ENCODE data around the gene CA4.

The CA4 gene

GRCh38 chr17:60165223-60165622 is 15.4 kb downstream of the CA4 start:
- POLR2A ChIA-PET = no interaction called here
- CTCF ChIA-PET = no interaction called here
- no peak for TF ChIP-seq CTCF (IDR thresholded peaks at IDR 0.05; ENCODE audit: control extremely low read depth, extremely low read depth, low read depth, missing control alignments)
- DNase-seq (ENCODE audit: extremely low spot score) = no peak

GRCh38 chr17:60165971-60166370 is 16.2 kb downstream of the CA4 start:
- CTCF ChIA-PET = interaction anchor here (1.3 kb wide), 1 partner anchor 13 kb away, joined by 4 read pairs; no protein-coding TSS in a partner anchor
- POLR2A ChIA-PET = no interaction called here
- TF ChIP-seq CTCF (IDR thresholded peaks at IDR 0.05; ENCODE audit: control extremely low read depth, extremely low read depth, low read depth, missing control alignments) = no peak
- no peak for DNase-seq (ENCODE audit: extremely low spot score)

- ChIA-PET CTCF (interaction anchor here (1.2 to 1.3 kb wide), 2 partner anchors 12 to 25 kb away, joined by 3 to 4 read pairs; no protein-coding TSS in a partner anchor), POLR2A (no interaction called here)
- no peak for TF ChIP-seq CTCF (IDR thresholded peaks at IDR 0.05; ENCODE audit: control extremely low read depth, extremely low read depth, low read depth, missing control alignments)
- DNase-seq (ENCODE audit: extremely low spot score) = no peak
Observed at GRCh38 chr17:60167065-60167741, 17.4 kb downstream of the CA4 start.

- no peak for TF ChIP-seq CTCF (IDR thresholded peaks at IDR 0.05; ENCODE audit: control extremely low read depth, extremely low read depth, low read depth, missing control alignments)
- POLR2A ChIA-PET = no interaction called here
- no peak for DNase-seq (ENCODE audit: extremely low spot score)
- CTCF ChIA-PET = no interaction called here
Observed at GRCh38 chr17:60168654-60169053, 18.9 kb downstream of the CA4 start.

- DNase-seq (ENCODE audit: extremely low spot score) = no peak
- CTCF ChIA-PET = interaction anchor here (0.9 to 2.0 kb wide), 6 partner anchors 11 to 468 kb away, joined by 3 to 6 read pairs (median 4); no protein-coding TSS in a partner anchor
- POLR2A ChIA-PET = no interaction called here
- TF ChIP-seq CTCF (IDR thresholded peaks at IDR 0.05; ENCODE audit: control extremely low read depth, extremely low read depth, low read depth, missing control alignments) = no peak
Observed at GRCh38 chr17:60169921-60170817, 20.4 kb downstream of the CA4 start.

- ChIA-PET POLR2A (no interaction called here), CTCF (interaction anchor here (0.9 to 2.0 kb wide), 7 partner anchors 10 to 467 kb away, joined by 3 to 6 read pairs (median 3); no protein-coding TSS in a partner anchor)
- no peak for TF ChIP-seq CTCF (IDR thresholded peaks at IDR 0.05; ENCODE audit: control extremely low read depth, extremely low read depth, low read depth, missing control alignments)
- DNase-seq (ENCODE audit: extremely low spot score) = no peak
Observed at GRCh38 chr17:60170835-60171752, 21.3 kb downstream of the CA4 start.

Data from GM10248 (cell line).